SK-N-MC (cell line): ENCODE data around the gene NDST4.

Experiments used
- DNase-seq: peaks from one replicate; pipeline ENCODE4 v3.0.0-alpha.2; 2011; ENCODE audit warnings: low read depth, low spot score
- H3K27ac ChIP-seq: fragments of 200-600 bp; sonication (generic); 2 replicates; pipeline ENCODE4 v1.5.1; 2016; ENCODE audit warnings: mixed run types
- H3K36me3 ChIP-seq: fragments of 200-600 bp; sonication (generic); 2 replicates; pipeline ENCODE4 v1.6.1; 2017; ENCODE audit warnings: antibody characterized with exemption, low read length, mixed read lengths; ENCODE audit not compliant: insufficient read depth
- H3K4me3 ChIP-seq: fragments of 200-600 bp; sonication (generic); 2 replicates; pipeline ENCODE4 v1.5.1; 2016
- H3K9ac ChIP-seq: fragments of 200-600 bp; sonication (generic); 2 replicates; pipeline ENCODE4 v1.8.0; 2017; ENCODE audit warnings: mixed run types, mixed read lengths; ENCODE audit not compliant: insufficient read length
- H3K9me3 ChIP-seq: fragments of 200-600 bp; sonication (generic); 2 replicates; pipeline ENCODE4 v1.6.1; 2017; ENCODE audit warnings: low read depth, mild to moderate bottlenecking, antibody characterized with exemption, low read length, moderate library complexity, mixed read lengths
- EZH2 ChIP-seq: fragments of 200-600 bp; sonication (generic); IDR thresholded peaks from one replicate; pipeline ENCODE4 v1.6.1; 2017; ENCODE audit warnings: antibody characterized with exemption
- FOXP2 ChIP-seq: optimal IDR thresholded peaks from 2 replicates; pipeline ENCODE3; 2011; ENCODE audit warnings: mild to moderate bottlenecking, moderate library complexity; ENCODE audit not compliant: insufficient read depth; ENCODE audit errors: extremely low read length, control extremely low read depth
- POLR2AphosphoS5 ChIP-seq: IDR thresholded peaks from 2 replicates; pipeline ENCODE4 v1.6.1; 2012; ENCODE audit warnings: mild to moderate bottlenecking, low read depth, low read length, borderline replicate concordance

NDST4 gene

GRCh38 chr4:114874321-114874720 lies 239.1 kb downstream of the NDST4 start:
- no peak for DNase-seq
- Histone ChIP-seq H3K4me3 (no peak overlapping the region), H3K36me3 (peaks cover 14% of the 10 kb centered on the region), H3K9me3 (no peaks in the 10 kb centered on the region), H3K9ac (no peak overlapping the region), H3K27ac (no peak overlapping the region)
- TF ChIP-seq POLR2AphosphoS5 = no peak
- no peak for TF ChIP-seq FOXP2
- no peak for TF ChIP-seq EZH2

DNA sequence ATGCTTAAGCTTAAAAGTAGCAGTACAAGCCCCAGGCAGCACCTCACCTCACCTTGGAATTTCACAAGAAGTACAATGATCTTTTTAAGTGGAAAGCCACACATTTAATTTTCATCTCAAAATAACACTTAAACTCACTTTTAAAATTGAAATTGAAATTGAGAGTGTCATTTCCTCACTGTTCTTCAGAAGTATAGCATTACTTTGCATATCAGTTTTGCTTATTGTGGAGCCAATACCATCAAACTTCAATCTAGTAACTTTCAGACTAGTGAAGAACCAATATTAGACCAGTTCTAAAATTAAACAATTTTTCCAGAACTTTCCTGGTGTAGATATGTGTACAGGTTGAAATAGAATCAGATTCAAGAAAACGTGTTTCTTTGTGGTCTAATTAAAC lies 242.4 kb downstream of the NDST4 start:
- no peak overlapping the region for H3K4me3 ChIP-seq
- no peak for TF ChIP-seq EZH2
- no peaks in the 10 kb centered on the region for H3K9me3 ChIP-seq

GRCh38 chr4:114866901-114867670 lies 246.3 kb downstream of the NDST4 start:
- no peak for DNase-seq
- H3K27ac ChIP-seq = peak overlapping the region; percentile 13; the same call in 1 of the 2 replicates
- no peak overlapping the region for H3K4me3 ChIP-seq

More for the DNA sequence above, 242.4 kb downstream of the NDST4 start:
- peaks cover 19% of the 10 kb centered on the region for H3K36me3 ChIP-seq
- no peak for DNase-seq
- H3K9ac ChIP-seq = no peak overlapping the region
- no peak overlapping the region for H3K27ac ChIP-seq

GRCh38 chr4:114864060-114864459 lies 249.4 kb downstream of the NDST4 start:
- Histone ChIP-seq H3K36me3 (peaks cover 31% of the 10 kb centered on the region), H3K9me3 (no peaks in the 10 kb centered on the region), H3K9ac (no peak overlapping the region), H3K4me3 (no peak overlapping the region), H3K27ac (no peak overlapping the region)
- no peak for DNase-seq
- no peak for TF ChIP-seq FOXP2

More at GRCh38 chr4:114866901-114867670, 246.3 kb downstream of the NDST4 start:
- Histone ChIP-seq H3K36me3 (peaks cover 30% of the 10 kb centered on the region), H3K9ac (no peak overlapping the region), H3K9me3 (no peaks in the 10 kb centered on the region)
- TF ChIP-seq POLR2AphosphoS5 (no peak), FOXP2 (no peak), EZH2 (no peak)

GRCh38 chr4:114860786-114861185 lies 252.6 kb downstream of the NDST4 start:
- no peak for TF ChIP-seq FOXP2
- no peak for TF ChIP-seq EZH2
- H3K9me3 ChIP-seq = no peaks in the 10 kb centered on the region
- H3K27ac ChIP-seq = no peak overlapping the region
- no peak overlapping the region for H3K9ac ChIP-seq
- DNase-seq = no peak
- H3K36me3 ChIP-seq = peaks cover 48% of the 10 kb centered on the region
- H3K4me3 ChIP-seq = no peak overlapping the region

GRCh38 chr4:114857831-114858230 lies 255.6 kb downstream of the NDST4 start:
- DNase-seq = no peak
- TF ChIP-seq POLR2AphosphoS5 = no peak
- no peak for TF ChIP-seq EZH2
- TF ChIP-seq FOXP2 = no peak
- no peak overlapping the region for H3K27ac ChIP-seq
- H3K4me3 ChIP-seq = no peak overlapping the region
- no peak overlapping the region for H3K9ac ChIP-seq
- H3K36me3 ChIP-seq = peaks cover 53% of the 10 kb centered on the region
- H3K9me3 ChIP-seq = no peaks in the 10 kb centered on the region

DNA sequence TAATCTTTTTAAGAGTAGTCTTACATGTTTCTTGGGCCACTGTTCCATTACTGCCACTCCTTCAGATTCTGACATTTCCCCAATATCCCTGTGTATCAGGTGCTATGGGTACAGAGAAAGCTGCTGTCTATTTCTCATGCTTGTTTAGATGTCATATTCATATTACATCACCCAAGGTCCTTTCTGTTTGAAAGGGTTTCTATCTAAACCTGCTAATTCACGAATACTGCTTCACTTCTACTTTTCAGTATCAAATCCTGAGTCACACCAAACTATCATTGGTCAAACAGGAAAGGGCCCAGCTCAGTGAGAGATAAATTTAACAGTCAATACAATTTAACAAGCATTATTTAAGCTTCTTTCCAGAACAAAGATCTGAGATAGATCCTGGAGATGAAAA lies 273.4 kb downstream of the NDST4 start:
- TF ChIP-seq EZH2 (no peak), POLR2AphosphoS5 (no peak), FOXP2 (no peak)
- Histone ChIP-seq H3K9ac (no peak overlapping the region), H3K36me3 (peaks cover 83% of the 10 kb centered on the region), H3K4me3 (no peak overlapping the region), H3K27ac (no peak overlapping the region), H3K9me3 (no peaks in the 10 kb centered on the region)
- no peak for DNase-seq

- H3K9ac ChIP-seq = no peak overlapping the region
- no peaks in the 10 kb centered on the region for H3K9me3 ChIP-seq
- H3K4me3 ChIP-seq = no peak overlapping the region
- DNase-seq = no peak
- no peak overlapping the region for H3K27ac ChIP-seq
- peaks cover 52% of the 10 kb centered on the region for H3K36me3 ChIP-seq
- TF ChIP-seq FOXP2 = no peak
- TF ChIP-seq EZH2 = no peak
- no peak for TF ChIP-seq POLR2AphosphoS5
These were observed 282.8 kb downstream of the NDST4 start for GRCh38 chr4:114830628-114831027.

GRCh38 chr4:114827651-114828050 lies 285.8 kb downstream of the NDST4 start:
- H3K4me3 ChIP-seq = no peak overlapping the region
- peaks cover 39% of the 10 kb centered on the region for H3K36me3 ChIP-seq
- H3K27ac ChIP-seq = no peak overlapping the region
- no peak overlapping the region for H3K9ac ChIP-seq
- DNase-seq = no peak
- no peaks in the 10 kb centered on the region for H3K9me3 ChIP-seq
- TF ChIP-seq FOXP2 (no peak), POLR2AphosphoS5 (no peak), EZH2 (no peak)
